Osteocyte (in vitro differentiated cells): ENCODE measurements around the gene DUS3L. TPM values are rescaled to one million over a fixed set of nuclear protein-coding genes. Genes with fewer than 3 reads are reported as not detected.
A peak's percentile ranks its signal among the peaks of the same experiment; 100 is the strongest.

Experiments used
- DNase-seq: peaks from one replicate; pipeline ENCODE4 v3.0.0; 2021; ENCODE audit warnings: mixed read lengths; ENCODE audit not compliant: unreplicated experiment; ENCODE audit errors: extremely low spot score
- H3K27ac Mint-ChIP-seq: one replicate; pipeline ENCODE4 v1.8.0; 2021; ENCODE audit warnings: mild to moderate bottlenecking, mixed read lengths; ENCODE audit not compliant: unreplicated experiment
- H3K27me3 Mint-ChIP-seq: one replicate; pipeline ENCODE4 v1.8.0; 2021; ENCODE audit warnings: mixed read lengths; ENCODE audit not compliant: unreplicated experiment
- H3K36me3 Mint-ChIP-seq: one replicate; pipeline ENCODE4 v1.8.0; 2021; ENCODE audit warnings: mixed read lengths; ENCODE audit not compliant: unreplicated experiment
- H3K4me1 Mint-ChIP-seq: one replicate; pipeline ENCODE4 v1.8.0; 2021; ENCODE audit warnings: mixed read lengths; ENCODE audit not compliant: unreplicated experiment
- H3K4me3 Mint-ChIP-seq: one replicate; pipeline ENCODE4 v1.8.0; 2021; ENCODE audit warnings: mild to moderate bottlenecking, moderate library complexity, mixed read lengths; ENCODE audit not compliant: unreplicated experiment
- H3K9me3 Mint-ChIP-seq: one replicate; pipeline ENCODE4 v1.8.0; 2021; ENCODE audit warnings: mixed read lengths; ENCODE audit not compliant: unreplicated experiment
- total RNA-seq: library from RNA; stranded (reverse); gene quantifications from 2 replicates; pipeline ENCODE4 v1.2.1, GENCODE V29; 2021
- TF ChIP-seq, protein P1 (sequence below): fragments of 200-600 bp; sonication (generic); IDR thresholded peaks from 2 replicates; pipeline ENCODE4 v1.5.0; 2021; ENCODE audit warnings: antibody characterized with exemption, mild to moderate bottlenecking, moderate library complexity

The DUS3L gene
- total RNA-seq, 1 donor from 2014 or later: 29.0 TPM

DNA sequence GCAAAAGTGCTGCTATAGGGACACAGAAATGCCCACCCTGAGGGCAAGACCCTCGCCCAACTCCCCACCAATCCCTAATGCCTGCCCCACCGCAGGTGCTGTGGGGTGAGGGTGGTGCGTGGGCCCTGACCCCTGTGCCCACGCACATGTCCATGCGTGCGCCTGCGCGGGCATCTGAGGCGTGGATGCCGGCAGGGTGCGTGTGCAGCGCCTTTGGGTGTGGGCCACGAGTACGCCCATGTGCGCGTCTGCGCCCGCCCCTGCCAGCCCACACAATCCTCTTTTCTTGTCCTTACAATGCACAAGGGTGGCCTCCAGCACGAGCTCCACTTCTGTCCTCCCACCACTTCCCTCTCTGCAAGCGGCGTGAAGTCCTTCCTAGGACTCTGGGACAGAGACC lies 34.2 kb upstream of the DUS3L start:
- TF ChIP-seq, protein P1, sequence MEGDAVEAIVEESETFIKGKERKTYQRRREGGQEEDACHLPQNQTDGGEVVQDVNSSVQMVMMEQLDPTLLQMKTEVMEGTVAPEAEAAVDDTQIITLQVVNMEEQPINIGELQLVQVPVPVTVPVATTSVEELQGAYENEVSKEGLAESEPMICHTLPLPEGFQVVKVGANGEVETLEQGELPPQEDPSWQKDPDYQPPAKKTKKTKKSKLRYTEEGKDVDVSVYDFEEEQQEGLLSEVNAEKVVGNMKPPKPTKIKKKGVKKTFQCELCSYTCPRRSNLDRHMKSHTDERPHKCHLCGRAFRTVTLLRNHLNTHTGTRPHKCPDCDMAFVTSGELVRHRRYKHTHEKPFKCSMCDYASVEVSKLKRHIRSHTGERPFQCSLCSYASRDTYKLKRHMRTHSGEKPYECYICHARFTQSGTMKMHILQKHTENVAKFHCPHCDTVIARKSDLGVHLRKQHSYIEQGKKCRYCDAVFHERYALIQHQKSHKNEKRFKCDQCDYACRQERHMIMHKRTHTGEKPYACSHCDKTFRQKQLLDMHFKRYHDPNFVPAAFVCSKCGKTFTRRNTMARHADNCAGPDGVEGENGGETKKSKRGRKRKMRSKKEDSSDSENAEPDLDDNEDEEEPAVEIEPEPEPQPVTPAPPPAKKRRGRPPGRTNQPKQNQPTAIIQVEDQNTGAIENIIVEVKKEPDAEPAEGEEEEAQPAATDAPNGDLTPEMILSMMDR: no peak
- no peak overlapping the region for H3K27ac Mint-ChIP-seq
- H3K4me1 Mint-ChIP-seq: peaks cover 8% of the 10 kb centered on the region
- H3K36me3 Mint-ChIP-seq: no peaks in the 10 kb centered on the region
- no peaks in the 10 kb centered on the region for H3K9me3 Mint-ChIP-seq
- no peak for DNase-seq
- peaks cover 2% of the 10 kb centered on the region for H3K27me3 Mint-ChIP-seq
- H3K4me3 Mint-ChIP-seq: no peak overlapping the region

DNA sequence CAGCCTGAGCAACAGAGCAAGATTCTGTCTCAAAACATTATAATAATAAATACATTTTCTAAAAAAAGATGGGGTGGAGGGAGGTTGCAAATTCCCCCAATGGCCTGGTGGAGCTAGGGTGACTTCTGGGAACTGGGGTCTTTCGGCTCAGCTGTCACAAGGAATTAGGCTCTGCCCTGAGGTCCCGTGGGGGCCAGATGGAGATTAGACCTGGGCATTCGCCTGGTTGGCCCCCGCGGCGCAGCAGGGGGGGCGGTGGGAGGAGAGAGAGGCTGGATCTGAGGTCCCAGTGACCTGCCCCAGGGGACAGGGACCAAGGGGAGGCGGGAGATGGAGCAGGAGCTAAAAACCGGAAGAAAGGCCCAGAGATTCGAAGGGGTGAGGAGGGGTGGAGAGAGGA lies 33.8 kb upstream of the DUS3L start:
- TF ChIP-seq, protein P1: no peak
- DNase-seq: no peak
- Mint-ChIP-seq H3K36me3 (no peaks in the 10 kb centered on the region), H3K27ac (no peak overlapping the region), H3K9me3 (no peaks in the 10 kb centered on the region), H3K27me3 (peaks cover 2% of the 10 kb centered on the region), H3K4me1 (peaks cover 8% of the 10 kb centered on the region), H3K4me3 (no peak overlapping the region)

DNA sequence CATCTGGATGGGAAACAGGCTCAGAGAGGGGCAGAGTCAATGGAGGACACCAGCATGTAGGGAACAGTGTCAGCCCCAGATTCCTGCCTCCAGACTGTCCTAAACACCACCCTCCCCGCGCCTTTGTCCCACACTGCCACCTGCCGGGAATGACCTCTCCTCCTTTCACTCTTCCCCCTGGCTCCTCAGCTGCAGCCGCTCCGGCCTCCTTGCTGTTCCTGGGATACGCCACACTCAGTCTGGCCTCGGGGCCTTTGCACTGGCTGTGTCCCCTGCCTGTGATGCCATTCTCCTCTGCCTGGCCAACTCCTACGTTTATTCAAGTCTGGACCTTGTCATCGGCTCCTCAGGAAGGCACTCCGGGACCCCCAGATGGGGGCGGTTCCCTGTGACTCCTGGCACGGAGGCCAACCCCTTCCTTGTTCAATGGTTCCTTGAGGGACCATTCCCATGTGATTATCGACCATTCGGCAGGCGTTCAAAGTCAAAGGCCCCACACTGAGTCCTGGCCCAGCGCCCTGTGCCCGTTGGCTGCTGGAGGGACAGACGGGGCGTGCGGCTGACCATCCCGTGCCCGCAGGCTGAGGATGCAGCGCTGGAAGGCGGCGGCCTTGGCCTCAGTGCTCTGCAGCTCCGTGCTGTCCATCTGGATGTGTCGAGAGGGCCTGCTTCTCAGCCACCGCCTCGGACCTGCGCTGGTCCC lies 32.8 kb upstream of the DUS3L start:
- Mint-ChIP-seq H3K4me3 (no peak overlapping the region), H3K36me3 (no peaks in the 10 kb centered on the region), H3K27me3 (peaks cover 2% of the 10 kb centered on the region), H3K4me1 (peaks cover 8% of the 10 kb centered on the region), H3K27ac (no peak overlapping the region), H3K9me3 (no peaks in the 10 kb centered on the region)
- DNase-seq: no peak
- TF ChIP-seq, protein P1: peak; percentile 16

DNA sequence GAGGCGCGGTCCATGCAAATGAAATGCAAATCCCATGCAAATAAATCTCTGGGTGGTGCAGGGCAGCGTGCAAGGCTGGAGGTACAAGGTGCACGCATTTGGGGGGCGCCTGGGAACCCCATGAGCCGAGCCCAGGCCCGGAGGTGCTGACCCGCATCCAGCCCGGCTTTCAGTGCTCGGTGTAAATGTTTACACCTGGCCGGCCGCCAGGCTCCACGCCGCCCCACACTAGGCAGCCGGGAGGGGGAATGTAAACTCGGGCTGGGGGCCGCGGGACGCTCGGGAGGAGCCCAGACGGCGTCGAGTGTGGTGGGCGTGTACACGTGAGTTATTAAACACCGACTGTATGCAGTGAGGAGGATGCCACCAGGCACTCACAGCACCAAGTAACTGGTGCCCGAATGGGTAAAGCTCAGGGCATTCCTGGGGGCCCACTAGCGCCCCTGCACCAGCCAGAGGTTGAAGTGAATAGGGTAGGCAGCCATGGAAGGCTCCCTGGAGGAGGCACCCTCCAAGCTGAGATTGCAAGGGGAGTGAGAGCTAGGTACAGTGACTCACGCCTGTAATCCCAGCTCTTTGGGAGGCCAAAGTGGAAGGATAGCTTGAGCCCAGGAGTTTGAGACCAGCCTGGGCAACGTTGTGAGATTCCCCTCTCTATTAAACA lies 31.4 kb upstream of the DUS3L start:
- TF ChIP-seq, protein P1: no peak
- no peak for DNase-seq

DNA sequence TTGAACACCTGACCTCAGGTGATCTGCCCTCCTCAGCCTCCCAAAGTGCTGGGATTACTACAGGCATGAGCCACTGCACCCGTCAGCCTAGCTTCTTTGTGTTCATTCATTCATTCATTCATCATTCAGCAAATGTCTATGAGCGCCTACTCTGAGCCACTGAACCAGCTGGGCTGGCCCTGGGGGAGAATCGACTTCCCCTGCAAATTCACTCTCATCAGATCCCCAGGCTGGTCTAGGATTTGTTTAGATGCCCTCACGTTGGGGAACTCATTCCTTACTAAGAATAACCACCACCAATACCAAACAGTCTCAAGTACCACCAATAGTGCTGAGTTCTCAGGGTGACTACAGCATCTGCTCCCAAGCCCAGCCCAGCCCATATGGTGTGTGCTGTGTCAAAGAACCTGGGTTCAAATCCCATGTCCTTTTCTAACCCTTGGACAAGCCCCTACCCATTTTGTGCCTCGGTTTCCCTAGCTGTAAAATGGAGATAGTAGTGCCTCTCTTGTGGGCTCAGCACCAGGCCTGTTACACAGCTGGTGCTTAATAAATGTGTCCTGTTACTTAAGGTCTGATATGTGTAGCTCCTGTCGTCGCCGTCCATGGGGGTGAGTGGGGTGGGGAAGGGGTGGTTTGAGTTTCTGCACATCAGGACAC lies 30.7 kb upstream of the DUS3L start:
- TF ChIP-seq, protein P1: no peak
- H3K36me3 Mint-ChIP-seq: no peaks in the 10 kb centered on the region
- no peak for DNase-seq
- H3K27ac Mint-ChIP-seq: no peak overlapping the region
- no peak overlapping the region for H3K4me3 Mint-ChIP-seq
- H3K9me3 Mint-ChIP-seq: no peaks in the 10 kb centered on the region
- H3K27me3 Mint-ChIP-seq: peaks cover 16% of the 10 kb centered on the region
- H3K4me1 Mint-ChIP-seq: no peaks in the 10 kb centered on the region

More for the DNA sequence above, 31.4 kb upstream of the DUS3L start:
- Mint-ChIP-seq H3K27me3 (peaks cover 9% of the 10 kb centered on the region), H3K4me3 (no peak overlapping the region), H3K4me1 (peaks cover 5% of the 10 kb centered on the region), H3K27ac (no peak overlapping the region), H3K9me3 (no peaks in the 10 kb centered on the region), H3K36me3 (no peaks in the 10 kb centered on the region)
